Activated naive CD4-positive, alpha-beta T cell (primary cell): Measurements from ENCODE around the gene DLGAP1.
"Not testable (repeated sequence)": the region's sequence is repeated elsewhere in the genome, so short reads cannot be mapped to it uniquely, and the experiment has no call there.

ENCODE experiments used
- DNase-seq, 4 experiments: peaks; one replicate each; lab custom pipeline; 2025; lab: John Stamatoyannopoulos, UW

The DLGAP1 gene

DNA sequence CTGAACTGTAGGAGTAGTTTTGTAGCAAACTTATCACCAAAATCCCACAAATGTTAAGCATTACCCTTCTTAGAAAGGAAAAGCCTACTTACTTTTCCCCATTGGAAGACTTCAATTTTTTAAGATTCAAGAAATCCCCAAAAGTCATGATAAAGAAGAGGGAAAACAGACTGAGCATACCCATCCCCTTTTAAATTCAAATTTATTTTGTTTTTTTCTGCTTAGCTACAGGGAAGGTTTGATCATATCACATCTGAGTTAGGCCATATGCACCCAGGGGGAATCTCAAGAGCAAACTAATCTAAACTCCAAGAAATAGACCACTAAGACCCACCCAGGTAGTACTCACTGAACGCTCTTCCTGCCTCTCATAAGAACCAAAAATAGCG is 830.6 kb downstream of the DLGAP1 start:
- DNase-seq, result no peak

DNA sequence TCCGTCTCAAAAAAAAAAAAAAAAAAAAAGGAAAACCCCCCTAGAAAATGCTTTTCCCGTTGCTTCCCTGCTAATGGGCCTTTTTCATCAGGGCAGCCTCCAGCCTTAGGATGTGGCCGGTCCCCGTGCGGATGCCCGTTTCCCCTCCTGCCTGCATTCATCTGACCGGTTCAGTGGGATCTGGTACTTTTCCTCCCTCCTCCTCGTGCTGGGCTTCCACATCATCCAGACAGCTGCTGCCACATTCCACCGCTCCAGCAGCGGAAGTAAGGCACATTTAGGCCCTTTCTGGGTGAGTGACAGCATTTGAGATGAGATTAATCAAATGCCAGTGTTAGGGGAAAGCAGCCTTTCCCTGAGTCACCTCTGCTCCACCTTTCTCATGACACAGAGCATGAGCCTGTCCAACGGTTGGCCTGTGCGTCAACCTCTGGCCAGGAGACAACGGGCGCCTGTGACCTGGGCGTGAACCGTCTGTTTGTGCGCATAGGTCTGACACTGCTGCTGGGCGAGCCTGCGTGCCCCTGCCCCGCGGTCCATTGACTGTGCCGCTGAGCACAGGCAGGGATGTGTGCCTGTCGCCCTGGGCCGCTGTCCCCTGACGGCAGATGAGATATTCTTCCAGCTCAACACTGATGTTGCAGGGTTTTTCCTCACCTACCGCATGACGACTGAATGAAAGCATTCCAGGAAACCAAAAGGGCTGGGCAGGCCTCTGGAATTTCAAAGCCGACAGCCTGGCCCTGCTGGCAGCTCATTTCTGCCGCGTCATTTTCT is 831.1 kb downstream of the DLGAP1 start:
- no peak for DNase-seq

DNA sequence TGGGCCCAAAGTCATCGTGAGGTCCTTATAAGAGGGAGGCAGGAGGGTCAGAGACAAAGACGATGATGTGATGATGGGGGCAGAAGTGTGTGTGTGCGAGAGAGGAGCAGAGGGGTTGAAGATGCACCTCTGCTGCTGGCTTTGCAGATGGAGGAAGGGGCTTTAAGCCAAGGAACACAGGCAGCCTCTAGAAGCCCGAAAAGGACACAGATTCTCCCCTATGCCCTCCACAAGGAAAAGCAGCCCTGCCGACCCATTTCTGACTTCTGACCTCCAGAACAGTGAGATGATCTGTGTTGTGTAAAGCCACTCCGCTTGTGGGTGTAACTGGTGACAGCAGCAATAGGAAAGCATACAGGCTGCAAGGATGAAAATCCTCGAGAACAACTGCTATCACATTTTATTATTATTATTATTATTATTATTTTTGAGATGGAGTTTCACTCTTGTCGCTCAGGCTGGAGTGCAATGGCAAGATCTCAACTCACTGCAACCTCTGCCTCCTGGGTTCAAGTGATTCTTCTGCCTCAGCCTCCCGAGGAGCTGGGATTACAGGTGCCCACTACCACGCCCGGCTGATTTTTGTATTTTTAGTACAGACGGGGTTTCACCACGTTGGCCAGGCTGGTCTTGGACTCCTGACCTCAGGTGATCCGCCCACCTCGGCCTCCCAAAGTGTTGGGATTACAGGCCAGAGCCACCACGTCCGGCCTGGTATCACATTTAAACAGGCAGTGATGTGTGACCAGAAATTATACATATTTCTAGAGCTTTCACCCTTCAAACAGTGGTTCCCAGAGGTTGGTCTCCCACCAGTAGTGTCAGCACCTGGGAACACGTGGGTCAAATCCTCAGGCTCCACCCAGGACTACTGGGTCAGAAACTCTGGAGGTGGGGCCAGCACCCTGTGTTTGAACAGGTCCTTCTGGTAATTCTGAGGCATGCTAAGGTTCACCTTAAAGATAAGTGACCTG is 834.7 kb downstream of the DLGAP1 start:
- no peak for DNase-seq

DNA sequence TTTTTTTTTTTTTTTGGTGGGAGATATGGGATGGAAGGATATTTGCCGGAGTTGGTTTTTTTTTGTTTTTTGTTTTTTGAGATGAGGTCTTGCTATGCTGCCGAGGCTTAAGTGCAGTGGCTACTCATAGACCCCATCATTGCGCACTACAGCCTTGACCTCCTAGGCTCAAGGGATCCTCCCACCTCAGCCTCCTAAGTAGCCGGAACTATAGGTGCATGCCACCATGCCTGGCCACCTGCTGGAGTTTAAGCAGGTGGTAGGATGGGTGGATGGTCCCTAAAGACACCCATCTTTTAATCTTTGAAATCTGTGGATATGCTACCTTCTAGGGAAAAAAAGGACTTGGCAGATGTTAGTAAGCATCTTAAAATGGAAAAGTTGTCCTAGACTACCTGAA is 835.4 kb downstream of the DLGAP1 start:
- DNase-seq, result no peak

DNA sequence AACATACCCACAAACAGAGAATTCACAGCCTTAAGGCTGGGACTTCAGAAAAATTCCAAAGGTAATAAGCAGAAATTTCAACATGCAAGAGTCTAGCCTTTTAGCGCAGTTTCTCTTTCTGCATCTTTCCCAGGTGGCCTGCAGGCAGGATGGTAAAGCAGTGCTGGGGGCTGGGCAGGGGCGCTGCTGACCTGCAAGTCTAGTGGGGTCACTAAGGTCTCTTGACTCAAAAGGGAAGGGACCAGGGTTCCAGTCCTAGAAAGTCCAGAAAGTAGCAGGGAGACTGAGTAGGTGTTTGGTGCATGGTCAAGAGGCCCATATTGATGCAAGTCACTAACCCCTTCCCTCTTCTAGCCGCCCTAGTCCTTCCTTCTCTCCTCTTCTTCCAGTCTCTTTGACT is 835.9 kb downstream of the DLGAP1 start:
- no peak for DNase-seq

DNA sequence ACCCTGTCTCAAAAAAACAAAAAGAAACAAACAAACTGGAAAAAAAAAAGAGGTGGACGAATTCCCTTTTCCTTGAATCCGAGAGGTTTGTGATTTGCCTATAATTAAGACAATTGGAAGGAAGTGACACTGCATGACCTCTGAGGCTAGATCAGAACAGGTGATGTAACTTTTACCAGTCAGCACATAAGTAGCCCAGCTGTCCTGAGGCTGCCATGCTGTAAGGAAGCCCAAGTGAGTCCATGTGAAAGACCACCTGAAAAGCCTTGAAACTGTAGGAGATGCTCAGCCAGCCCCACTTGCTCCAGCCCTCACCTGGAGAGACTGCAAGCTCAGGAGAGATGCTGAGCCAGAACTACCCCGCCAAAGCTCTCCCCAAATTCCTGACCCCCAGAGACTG is 838.4 kb downstream of the DLGAP1 start:
- DNase-seq, result no peak

DNA sequence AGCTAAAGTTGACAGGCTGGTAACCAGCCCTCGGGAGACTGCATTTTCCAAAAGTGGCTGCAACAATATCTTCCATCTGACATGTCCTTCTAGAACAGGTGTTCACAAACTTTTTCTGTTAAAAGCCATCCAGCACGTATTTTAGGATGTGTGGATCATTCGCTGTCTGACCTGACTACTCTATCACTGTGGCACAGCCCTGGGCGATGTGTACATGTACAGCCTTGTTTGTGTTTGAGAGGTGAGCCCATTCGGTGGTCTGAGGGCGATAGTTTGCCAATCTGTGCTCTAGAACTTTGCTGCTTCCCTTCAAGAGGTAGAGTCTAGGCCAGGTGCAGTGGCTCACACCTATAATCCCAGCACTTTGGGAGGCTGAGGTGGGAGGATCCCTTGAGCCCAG is 839.0 kb downstream of the DLGAP1 start:
- no peak for DNase-seq

DNA sequence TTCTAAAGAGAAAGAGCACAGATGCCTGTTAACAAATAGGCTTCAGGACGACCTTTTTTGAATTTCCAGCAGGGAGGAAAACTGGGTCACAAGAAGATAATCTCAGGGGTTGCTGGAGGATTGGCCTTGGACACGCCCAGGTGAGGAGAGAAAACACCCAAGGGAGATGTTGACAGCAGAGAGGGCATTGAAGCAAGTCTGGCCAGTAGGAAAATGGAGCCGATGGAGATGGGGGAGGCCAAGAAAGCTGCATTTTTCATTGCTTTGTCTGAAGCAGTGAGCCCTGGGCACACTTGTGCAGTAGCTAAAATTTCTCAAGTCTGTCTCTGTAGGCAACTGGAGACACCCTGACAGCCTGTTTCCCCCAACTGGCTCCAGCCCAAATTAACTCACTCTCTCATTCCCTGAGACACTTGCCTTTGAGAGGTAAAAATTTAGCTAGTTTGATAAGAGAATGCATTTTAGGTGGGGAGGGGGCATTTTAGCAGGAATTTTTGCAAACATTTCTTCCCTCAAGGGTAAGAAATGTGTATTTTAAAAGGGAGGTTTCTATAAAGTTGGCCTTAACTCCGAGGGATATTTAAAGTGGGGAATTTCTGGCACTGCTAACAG is 839.6 kb downstream of the DLGAP1 start:
- no peak for DNase-seq

DNA sequence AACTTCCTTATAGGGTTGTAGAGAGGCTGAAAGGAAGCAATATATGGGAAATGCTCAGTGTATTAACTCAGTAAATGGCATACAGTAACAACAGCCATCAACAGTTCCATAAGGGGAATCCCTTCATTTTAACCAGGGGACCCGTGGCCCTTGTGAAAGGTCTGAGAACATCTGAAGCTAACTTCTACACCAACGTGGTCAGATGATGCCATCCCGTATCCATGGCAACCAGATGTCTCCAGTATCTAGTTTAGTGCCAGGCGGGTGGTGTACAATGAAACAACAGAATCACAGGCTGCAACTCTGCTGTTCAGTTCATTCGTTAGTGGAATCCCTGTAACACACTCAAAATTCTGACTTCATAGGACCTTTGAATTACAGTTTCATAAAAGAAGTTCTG is 842.8 kb downstream of the DLGAP1 start:
- DNase-seq, result no peak

DNA sequence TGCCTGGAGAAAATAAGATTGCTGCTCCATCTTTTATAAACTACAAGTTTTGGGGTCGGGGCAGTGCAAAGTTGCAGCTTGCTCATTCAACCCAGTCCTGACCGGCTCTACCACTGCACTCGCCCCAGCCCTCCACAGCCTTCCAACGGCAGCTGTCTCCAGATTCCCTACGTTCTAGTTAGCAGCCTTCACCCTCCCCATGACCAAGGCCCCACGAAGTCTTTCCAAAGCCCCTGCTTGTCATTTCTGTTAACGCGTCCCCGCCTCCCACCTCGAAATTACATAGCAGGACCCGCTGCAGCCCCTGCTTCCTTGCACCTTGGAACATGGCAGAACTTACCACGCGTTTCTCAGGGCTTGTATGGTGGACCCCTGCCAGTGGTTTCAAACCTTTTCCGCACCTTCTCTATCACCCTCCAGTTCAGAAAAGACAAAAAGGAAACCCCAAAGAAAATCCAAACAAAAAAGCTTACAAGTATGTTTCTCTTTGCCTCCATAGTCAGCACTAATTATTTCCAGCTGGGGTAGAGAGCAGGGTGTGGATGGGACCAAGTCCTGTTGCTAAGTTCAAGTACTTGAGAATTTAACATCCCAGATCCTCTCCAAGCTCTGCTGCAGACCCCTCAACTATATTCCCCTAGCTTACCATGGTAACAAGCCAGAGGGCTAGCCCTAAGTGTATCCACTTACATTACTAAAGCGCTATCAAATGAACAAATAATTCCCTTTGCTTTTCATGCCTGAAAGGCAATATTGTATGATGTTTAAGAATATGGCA is 843.6 kb downstream of the DLGAP1 start:
- DNase-seq, result no peak

DNA sequence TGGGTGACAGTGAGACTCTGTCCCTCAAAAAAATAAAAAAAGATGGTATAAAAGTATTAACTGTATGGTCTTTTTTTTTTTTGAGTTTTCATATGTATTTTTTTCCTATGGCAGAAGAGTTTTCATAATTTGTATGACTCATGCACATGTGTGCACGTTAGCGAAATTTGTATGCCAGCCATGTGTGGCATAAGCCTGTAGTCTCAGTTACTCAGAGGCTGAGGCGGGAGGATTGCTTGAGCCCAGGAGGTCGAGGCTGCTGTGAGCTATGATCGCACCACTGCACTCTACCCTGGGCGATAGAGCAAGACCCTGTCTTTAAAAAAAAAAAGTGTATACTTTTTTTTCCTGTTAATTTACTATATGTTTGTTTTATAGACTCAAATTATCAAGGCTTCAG is 844.3 kb downstream of the DLGAP1 start:
- no peak for DNase-seq

DNA sequence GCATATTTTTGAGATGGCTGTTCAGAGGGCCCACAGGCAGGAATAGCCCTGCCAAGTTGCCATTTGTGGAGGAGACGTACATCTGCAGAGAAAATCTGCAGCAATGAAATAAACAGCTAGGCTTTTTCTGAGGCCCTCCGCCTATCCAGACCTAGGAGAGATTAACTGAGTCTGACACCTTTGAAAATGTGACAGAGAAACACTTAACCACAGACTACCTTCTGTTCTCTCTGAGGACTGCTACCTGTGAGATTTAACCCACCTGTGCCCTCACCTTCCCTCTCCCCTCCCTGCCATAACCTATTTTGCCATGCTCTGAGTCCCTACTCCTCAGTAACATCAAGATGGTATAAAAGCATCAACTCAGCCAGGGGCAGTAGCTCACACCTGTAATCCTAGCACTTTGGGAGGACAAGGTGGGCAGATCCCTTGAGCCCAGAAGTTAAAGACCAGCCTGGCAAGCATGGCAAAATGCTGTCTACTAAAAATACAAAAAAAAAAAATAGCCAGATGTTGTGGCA is 844.9 kb downstream of the DLGAP1 start:
- DNase-seq, result no peak

DNA sequence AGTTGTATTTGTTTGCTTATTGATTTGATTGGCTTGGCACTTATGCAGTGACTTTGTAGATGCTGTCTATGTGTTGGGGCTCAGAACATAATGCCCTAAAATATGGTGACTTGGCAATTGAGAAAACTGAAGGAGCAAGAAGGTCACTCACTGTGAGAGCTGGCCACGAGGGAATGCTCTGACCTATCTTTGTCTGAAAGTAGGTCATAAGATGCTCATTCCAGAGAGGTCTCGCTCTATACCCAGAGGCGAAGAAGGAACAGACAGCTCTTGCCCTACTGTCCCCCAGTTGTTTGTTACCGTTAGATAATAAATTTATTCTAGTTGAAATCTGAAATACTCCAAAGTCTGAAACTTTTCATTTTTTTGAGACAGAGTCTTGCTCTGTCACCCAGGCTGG is 846.6 kb downstream of the DLGAP1 start:
- no peak for DNase-seq

DNA sequence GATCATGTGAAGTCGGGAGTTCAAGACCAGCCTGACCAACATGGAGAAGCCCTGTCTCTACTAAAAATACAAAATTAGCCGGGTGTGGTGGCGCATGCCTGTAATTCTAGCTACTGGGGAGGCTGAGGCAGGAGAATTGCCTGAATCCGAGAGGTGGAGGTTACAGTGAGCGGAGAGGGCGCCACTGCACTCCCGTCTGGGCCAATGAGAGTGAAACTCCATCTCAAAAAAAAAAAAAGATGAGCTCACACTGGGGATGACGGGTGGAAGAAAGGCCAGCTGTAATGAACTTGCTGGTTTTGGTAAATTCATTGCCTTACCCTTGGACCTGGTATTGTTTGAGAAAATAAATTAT is 847.0 kb downstream of the DLGAP1 start:
- not testable (repeated sequence) for DNase-seq

DNA sequence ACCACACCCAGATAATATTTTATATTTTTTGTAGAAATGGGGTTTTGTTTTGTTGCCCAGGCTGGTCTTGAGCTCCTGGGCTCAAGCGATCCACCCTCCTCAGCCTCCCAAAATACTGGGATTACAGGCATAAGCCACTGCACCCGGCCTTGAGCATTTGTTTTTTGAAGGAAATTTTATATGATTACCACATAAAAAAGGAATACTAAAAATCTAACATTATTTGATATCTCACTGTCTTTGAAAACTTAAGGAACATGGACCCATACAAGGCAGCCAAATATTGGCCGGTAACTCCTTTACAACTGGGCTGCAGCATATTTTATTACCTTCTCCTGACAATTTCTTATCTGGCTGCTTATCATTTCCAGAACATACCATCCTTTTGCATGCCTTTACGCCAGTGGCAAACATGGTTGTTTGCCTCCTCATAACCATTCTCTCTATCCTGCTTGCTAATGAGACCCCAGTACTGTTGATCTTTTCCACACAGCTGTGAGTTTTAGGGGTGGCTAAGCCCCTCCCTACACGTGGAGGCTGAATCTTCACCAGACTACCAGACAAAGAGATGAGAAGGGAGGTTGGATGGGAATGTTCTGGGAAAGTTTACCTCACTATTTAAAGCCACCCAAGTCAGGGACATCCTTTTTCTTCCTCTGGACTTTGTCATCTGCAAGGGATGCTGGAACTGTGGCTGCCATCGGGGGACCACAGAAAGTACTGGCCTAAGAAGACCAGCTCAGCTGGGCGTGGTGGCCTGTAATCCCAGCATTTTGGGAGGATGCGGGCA is 847.6 kb downstream of the DLGAP1 start:
- DNase-seq, result no peak

DNA sequence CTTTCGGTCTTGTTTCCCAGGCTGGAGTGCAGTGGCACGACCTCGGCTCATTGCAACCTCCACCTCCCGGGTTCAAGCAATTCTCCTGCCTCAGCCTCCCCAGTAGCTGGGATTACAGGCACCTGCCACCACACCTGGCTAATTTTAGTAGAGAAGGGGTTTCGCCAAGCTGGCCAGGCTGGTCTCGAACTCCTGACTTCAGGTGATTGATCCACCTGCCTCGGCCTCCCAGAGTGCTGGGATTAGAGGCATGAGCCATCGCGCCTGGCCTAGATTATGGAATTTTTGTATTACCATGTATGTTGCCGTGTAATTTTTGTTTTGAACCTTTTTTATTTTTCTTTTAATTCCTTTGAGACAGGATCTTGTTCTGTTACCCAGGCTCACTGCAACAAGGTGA is 848.2 kb downstream of the DLGAP1 start:
- not testable (repeated sequence) for DNase-seq

DNA sequence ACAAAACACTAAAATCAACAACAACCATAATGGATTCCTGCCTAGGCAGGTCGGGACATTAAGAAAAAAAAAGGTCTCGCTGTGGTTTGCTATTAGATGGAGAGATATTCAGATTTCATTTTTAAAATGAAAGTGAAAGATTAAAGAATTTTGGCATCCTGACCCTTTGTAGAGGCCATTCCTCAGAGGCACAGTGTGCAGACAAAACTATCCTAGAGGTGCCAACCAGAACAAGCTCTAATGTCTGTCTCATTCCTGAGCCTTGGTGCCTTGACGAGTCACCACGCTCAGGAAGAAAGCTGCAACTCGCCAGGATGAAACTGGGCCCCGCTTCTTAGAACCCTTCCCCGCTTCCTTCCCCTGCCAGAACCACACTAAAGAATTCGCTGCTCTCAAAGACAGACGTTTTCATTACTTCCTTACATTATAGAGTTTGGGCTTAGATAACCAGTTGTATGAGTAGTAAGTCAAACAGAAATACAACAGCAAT is 849.1 kb downstream of the DLGAP1 start:
- DNase-seq, result no peak

DNA sequence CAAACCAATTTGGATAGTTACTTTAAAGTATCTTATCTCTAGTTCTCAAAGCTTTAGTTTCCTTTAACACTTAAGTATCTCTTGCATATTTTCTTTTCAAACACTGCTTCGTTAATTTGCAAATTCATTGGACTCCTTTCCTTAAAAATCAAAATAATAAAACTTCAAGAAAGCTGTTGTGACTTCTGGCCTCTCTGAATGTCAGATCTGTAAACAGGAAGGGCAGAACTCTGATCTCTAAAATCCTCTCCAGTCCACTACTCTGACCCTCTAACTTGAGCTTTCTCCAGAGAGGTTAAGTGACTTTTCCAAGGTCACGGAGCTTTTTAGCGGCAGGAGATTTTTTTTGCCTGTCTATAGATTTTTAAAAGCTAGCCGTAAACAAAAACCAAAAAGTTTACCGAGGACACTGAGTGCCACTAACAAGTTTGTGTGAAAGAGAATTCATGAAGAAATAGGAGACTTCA is 849.6 kb downstream of the DLGAP1 start:
- DNase-seq, result no peak

DNA sequence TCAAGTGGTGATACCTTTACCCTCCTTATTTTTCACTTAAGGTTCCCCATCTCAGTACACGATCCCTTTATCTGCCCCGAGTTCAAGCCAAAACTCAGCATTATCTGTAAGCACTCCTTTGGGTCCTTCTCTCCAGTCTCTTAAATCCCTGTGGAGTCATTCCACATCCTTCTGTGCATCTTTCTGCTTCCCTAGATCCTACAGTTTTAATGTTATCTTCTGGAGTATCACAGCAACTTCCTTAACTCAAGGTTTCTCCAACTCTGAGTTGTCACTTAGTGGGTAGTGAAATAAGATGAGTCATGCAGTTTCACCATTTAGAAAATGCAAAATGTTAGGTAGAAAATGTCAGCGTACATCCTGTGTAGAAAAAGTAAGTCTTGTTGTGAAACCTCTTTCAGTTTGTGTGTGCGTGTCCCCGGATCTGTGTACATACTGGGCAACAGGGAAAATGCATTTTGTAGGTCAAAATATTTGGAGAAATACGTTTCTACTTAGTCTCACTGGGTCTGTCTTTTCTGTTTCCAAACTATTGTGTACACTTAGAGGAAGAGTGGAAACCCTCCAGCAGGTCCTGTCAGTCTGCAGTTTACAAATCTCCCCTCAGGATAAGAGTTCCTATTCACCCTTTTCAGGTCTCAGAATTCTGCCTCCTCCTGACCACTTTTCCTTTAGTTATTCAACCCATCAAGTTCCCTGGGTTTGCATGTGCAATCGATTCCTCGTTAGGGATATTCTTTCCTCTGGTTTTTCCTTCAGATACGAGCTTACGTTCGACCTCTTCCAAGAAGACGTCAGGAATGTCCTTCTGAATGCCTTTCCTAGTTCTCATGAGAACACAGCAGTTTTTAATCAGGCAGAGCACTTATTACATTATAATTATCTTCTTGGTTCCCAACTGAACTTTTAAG is 850.4 kb downstream of the DLGAP1 start:
- DNase-seq, result no peak

DNA sequence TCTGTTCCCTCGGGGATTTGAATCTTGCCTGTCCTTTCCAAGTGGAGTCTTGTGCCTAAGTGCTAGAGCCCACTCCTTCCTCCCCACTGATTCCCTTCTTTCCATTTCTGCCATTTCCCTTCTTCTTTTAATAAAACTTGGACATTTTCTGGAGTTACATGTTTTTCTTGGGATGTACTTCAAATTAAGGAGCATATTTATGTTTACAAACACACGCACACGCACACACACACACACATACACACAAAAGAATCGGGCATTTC is 850.9 kb downstream of the DLGAP1 start:
- DNase-seq, result no peak
